Stimulated activated naive CD4-positive, alpha-beta T cell (primary cell): ENCODE measurements around the gene KNOP1.
A peak's percentile ranks its signal among the peaks of the same experiment; 100 is the strongest.
"Not testable (repeated sequence)": the region's sequence is repeated elsewhere in the genome, so short reads cannot be mapped to it uniquely, and the experiment has no call there.

Experiments used
- DNase-seq, 6 experiments: peaks; one replicate each; lab custom pipeline; 2025; lab: John Stamatoyannopoulos, UW

KNOP1 gene

GRCh38 chr16:19743816-19744159 lies 25.8 kb upstream of the KNOP1 start:
- DNase-seq: no peak

- no peak for DNase-seq
Observed at GRCh38 chr16:19741354-19741753, 23.3 kb upstream of the KNOP1 start.

GRCh38 chr16:19737306-19738038 lies 19.4 kb upstream of the KNOP1 start:
- DNase-seq: no peak

GRCh38 chr16:19735074-19735867 lies 17.2 kb upstream of the KNOP1 start:
- DNase-seq: no peak

- no peak for DNase-seq
Observed at GRCh38 chr16:19733551-19733950, 15.5 kb upstream of the KNOP1 start.

GRCh38 chr16:19728636-19728965 lies 10.6 kb upstream of the KNOP1 start:
- DNase-seq: no peak

GRCh38 chr16:19722981-19723380 lies 5.0 kb upstream of the KNOP1 start:
- no peak for DNase-seq

GRCh38 chr16:19722269-19722952 lies 4.4 kb upstream of the KNOP1 start:
- DNase-seq: no peak

GRCh38 chr16:19718624-19718965 lies 568 bp upstream of the KNOP1 start:
- peak in 1 of 6 experiments; percentile 4 for DNase-seq

DNA sequence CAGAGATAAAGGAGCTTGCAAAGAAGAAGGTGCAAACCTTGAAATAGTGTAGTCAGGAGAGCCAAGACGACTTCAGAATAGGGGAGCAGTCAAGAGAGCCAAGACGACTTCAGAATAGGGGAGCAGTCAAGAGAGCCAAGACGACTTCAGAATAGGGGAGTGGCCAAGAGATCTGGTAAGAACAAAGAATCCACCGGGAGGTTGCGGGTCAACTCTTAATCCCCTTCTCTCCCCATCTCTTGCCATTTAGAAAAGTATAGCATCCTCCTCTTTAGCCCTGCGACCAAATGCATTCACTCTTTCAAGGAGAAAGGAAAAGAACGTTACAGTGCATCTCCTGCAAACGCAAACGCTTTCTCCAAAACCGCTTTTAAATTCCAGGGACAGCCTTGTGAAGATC lies 713 bp downstream of the KNOP1 start:
- peak in 1 of 6 experiments; percentile 24 for DNase-seq

DNA sequence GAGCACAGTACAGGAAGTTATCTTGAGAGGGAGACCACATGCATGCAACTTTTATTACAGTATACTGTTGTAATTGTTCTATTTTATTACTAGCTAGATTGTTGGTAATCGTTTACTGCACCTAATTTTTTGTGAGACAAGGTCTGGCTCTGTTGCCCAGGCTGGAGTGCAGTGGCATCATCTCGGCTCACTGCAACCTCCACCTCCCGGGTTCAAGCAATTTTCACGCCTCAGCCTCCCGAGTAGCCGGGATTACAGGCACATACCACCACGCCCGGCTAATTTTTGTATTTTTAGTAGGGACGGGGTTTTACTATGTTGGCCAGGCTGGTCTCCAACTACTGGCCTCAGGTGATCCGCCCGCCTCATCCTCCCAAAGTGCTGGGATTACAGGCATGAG lies 1.3 kb downstream of the KNOP1 start:
- not testable (repeated sequence) for DNase-seq

DNA sequence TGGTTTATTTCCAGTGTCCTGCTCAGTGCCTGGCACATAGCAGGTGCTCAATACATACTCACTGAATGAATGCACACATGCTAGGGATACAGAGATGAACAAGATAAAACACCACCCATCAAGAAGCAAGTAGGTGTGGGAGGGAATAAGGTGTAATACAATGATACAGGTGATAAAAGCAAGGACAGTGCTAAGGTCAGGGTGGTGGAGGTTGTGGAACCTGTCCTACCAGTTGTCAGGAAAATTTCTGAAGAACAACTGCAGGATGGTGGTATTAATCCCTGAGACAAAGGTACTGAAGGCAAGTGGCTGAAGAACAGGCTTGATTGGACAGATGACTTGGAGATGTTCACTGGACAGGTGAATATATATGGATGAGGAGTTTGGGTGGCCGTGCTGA lies 1.8 kb downstream of the KNOP1 start:
- DNase-seq: no peak

DNA sequence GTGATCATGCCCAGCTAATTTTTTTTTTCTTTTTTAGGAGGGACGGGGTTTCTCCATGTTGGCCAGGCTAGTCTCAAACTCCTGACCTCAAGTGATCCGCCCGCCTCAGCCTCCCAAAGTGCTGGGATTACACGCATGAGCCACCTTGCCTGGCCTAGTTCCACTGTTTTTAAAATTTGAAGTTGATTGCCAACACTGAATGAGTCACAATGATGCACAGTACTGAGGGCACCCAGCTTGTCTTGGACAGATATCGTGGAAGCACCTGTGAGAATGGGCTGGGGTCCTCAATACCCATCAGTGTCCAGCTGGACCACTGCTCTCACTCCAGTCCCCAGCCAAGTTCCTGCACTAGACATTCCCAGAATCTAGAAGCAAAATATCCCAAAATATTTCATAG lies 2.5 kb downstream of the KNOP1 start:
- no peak for DNase-seq

GRCh38 chr16:19713697-19714096 lies 4.3 kb downstream of the KNOP1 start:
- no peak for DNase-seq

- no peak for DNase-seq
Observed at GRCh38 chr16:19712418-19713058, 5.5 kb downstream of the KNOP1 start.

DNA sequence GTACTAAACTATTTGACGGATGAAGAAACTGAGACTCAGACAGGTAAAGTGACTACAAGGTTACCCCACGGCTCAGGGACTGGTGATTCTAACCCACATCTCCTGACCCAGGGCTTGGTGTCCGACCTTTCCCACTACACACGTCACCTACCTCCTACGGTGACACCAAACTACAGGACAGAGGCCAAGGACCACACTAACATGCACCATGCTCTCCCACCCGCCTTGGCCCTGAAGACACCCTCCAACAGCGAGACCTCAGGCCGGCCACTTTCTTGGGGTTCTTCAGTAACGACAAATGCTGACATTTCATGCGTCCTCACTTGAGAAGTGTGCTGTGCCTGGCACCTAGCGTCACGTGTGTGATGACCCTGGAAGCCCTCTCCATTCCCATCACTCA lies 6.4 kb downstream of the KNOP1 start:
- DNase-seq: no peak

GRCh38 chr16:19710991-19711545 lies 7.0 kb downstream of the KNOP1 start:
- no peak for DNase-seq

- no peak for DNase-seq
Observed at GRCh38 chr16:19710191-19710908, 7.7 kb downstream of the KNOP1 start.

DNA sequence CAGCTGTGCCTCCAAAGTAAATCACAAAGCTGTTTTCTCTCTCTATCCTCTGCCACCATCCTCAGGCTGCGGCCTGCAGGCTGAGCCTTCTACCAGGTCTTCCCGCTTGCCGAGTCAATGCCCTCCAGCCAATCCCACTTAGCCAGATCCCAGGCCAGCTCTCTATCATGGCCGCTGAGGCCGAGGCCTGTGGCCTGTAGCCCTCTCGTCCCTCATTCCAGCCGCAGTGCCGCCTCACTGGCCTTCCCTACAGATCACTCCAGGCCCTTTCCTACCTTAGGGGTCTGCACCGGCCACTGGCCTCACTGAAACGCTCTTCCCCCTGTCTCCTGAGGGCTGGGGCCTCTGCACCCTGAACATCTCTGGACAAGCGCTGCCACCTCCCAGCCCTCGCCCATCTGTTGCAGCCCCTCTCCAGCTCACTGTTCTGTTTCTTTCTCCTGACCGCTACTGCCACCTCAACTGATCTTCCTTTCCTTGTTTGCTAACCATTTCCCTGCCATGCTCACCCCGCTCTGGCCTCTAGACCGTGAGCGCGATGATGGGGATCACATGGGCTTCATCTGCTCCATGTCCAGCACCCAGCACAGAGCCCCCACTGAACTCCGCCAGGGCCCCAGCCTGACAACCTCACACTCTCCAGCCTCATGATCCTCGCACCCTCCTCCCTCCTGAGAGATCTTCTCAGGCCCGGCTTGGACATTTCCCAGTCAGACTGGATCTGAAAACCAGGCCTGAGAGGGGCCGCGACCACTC lies 8.5 kb downstream of the KNOP1 start:
- DNase-seq: no peak

- no peak for DNase-seq
Observed at GRCh38 chr16:19708296-19709205, 9.5 kb downstream of the KNOP1 start.
